Fibroblast of skin of back (primary cell): ENCODE data around the gene CCDC61.

ENCODE experiments used
- DNase-seq: peaks from one replicate; pipeline ENCODE4 v3.0.0-alpha.2; 2013

The CCDC61 gene

DNA sequence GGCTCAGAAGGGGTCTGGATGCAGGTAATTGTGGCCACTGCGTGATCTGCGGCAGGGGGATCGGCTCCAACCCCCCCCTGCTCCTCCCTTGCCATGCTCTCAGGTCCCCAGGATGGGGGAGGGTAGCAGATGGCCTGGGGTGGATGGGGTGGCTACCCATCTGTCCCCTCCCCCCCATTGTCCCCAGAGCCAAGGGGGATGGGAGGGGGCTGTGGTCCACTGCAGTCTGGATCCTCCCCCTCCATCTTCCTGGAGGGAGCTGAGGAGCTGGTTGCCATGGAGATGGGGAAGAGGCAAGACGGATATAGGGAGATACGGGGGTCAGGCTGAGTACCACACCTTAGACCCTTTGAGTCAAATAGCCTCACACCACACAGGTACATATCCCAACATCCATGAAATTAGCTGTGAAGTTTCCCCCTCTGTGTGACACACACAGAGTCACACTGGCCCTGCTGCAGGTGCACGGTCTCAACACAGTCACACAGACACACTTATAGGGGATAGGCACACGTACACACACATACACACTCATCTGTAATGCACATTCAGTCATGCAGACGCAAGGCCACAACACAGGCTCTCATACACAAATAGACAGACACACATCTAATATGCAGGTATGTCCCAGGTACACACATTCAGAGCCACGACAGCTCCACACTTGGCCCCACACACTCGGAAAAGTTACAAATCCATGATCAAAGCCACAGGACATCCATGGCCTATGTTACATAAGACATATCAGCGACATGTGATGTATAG lies 19.8 kb upstream of the CCDC61 start:
- DNase-seq = no peak

DNA sequence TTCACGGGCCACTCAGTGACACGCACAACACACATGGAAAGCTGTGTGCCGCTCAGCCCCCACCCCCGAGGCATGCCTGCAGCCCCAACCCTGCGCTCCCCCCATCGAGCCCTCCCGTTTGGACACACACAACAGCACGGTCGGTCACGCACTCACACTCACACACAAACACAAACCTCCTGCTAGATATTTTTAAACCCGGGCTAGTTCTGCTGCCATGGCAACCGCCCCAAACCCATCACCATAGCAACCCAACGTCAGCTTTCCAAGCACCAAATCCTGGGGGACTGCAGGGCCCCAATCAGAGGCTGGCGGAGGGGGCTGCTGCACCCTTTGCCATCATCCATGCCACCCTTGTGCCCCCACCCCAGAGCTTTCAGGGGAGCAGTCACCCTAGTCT lies 19.1 kb upstream of the CCDC61 start:
- no peak for DNase-seq

DNA sequence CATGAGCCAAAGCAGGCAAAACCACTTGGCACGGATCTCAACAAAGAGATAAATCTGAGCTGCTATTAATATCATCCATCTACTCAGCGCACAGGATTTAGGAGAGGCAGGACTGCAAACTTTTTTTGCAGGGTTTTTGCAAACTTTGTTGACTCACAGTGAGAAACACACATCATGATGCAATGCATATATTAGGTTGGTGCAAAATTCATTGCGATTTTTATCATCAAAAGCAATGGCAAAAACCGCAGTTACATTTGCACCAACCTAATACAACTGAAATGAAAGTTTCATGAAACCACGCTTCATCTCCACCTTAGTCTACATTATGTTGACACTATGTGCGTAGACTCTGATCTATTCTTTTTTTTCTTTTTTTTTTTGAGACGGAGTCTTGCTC lies 17.1 kb upstream of the CCDC61 start:
- no peak for DNase-seq

DNA sequence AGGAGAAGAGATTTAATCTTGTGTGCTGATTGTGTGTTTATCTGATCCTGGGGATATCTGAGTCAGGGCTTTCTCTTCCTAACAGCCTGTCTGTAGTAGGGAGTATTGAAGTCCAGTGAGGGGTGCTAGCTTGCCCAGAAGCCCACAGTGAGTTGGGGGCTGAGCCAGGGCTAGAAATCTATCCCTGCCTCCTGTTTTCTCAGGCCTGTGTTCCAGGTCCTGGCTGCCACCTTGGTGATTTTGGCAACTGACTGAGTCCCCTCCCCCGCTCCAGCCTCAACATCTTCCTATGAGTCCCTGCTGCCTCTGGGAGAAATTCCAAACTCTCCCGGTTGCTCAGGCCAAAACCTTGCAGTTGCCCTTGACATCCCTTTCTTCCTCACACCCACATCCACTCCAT lies 13.9 kb upstream of the CCDC61 start:
- DNase-seq = no peak

DNA sequence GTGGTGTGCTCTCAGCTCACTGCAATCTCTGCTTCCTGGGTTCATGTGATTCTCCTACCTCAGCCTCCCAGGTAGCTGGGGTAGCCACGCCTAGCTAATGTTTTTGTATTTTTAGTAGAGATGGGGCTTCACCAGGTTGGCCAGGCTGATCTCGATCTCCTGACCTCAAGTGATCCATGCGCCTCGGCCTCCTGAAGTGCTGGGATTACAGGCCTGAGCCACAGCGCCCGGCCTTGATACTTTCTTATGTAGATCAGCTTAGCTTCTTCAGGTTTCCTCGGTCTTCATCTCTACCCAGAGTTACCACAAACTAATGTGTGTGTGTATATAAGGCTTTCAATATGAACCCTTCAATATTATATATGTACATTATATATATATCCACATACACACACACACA lies 9.9 kb upstream of the CCDC61 start:
- DNase-seq = no peak

DNA sequence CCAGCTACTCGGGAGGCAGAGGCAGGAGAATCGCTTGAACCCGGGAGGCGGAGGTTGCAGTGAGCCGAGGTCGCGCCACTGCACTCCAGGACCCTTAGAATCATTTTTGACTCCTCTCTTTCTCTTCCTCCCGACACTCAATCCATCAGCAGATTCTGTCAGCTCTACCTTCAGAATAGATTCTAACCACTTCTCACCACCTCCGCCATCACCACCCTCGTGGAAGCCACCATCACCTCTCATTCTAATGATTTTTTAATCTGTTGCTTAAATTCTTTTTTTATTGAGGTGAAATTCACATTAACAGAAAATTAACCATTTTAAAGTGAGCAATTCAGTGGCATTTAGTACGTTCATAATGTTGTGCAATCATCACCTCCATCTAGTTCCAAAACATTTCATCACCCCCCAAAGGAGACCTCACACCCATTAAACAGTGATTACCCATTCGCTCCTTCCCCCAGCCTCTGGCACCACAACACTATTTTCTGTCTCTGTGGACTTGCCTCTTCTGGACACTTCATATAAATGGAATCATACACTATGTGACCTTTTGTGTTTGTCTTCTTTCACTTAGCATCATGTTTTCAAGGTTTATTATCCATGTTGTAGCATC lies 5.0 kb upstream of the CCDC61 start:
- DNase-seq = no peak

DNA sequence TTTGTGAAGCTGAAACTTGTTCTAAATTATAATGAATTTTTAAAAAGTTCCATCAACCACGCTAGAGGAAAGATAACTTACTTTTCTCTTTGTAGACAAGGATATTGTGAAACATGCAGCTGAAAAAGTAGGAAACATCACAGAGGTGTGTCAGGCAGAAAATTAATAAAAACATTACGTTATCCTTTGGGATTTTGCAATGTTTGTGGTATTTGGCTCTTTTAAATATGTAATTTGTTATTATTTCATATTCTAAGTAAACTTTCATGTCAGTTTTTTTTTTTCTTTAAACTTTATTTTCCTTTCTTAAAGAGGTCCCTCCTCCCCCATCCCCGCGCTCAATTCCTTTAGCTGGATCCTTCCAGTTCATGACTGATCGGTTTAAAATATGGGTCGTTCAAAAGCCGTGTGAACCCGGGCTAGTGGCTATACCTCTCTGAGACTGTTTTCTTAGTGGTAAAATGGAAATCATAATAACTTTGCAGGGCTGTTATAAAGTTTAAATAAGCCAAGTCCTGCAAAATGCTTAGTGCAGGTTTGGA lies 740 bp upstream of the CCDC61 start:
- no peak for DNase-seq

DNA sequence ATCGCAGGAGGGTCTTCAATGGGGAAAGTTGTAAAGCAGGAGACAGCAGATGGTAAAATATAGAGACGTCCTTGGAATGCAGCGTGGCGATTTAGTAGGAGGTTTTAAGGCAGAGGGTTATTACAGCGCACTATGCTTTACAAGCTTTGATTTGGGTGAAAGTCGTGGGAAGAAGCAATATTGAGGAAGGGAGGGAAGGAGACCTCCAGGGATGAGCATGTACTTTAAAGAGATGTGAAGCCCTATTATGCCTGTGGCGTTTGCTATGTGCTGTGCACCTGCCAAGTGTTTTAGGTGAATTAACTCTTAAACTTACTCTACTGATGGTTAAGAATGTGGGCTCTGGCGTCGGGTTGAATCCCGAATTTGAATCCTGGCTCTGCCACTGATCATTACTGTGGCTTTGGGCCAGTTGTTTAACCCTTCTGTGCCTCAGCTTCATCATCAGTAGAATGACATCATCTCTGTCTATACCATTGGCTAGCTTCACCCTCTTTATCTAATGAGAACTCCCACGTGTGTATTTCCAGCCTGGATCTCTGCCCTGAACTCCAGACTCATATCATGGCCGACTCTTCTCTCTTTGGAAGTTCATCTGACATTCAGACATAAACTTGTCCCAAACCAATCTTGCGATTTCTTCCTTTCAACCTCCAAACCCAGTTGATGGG lies 583 bp downstream of the CCDC61 start:
- DNase-seq = no peak

DNA sequence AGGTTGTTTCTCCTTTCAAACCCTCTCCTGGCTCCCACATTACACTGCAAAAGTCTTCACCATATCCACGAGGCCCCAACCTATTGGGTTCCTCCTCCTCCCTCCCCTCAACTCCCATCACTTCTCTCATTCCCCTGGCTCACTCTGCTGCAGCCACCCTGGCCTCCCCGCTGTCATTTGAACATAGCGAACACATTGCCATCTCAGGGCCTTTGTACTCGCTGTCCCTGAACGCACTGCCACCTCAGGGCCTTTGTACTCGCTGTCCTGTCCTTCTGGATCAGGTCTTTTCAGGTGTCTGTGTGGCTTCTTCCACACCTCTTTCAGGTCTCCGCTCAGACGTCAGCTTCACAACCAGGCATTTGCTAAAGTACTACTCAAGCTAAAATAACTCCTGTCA lies 1.7 kb downstream of the CCDC61 start:
- DNase-seq = no peak

DNA sequence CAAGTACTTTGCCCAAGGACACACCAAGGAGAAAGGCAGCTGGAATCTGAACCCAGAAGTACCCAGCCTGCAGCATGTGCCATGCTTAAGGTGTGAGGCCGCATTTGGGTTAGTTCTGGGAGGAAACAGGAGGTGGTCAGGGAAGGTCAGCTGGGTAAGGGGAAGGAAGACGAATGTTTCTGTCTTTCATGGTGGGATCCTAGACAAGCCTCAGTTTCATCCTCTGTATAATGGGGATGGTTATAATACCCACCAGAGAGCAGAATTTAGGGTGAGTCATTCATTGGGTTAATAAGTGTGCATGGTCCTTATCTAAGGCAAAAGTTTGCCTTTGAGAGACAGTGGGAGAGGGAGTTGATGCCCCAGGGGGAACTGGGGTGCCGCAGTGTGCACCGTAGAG lies 3.6 kb downstream of the CCDC61 start:
- no peak for DNase-seq

DNA sequence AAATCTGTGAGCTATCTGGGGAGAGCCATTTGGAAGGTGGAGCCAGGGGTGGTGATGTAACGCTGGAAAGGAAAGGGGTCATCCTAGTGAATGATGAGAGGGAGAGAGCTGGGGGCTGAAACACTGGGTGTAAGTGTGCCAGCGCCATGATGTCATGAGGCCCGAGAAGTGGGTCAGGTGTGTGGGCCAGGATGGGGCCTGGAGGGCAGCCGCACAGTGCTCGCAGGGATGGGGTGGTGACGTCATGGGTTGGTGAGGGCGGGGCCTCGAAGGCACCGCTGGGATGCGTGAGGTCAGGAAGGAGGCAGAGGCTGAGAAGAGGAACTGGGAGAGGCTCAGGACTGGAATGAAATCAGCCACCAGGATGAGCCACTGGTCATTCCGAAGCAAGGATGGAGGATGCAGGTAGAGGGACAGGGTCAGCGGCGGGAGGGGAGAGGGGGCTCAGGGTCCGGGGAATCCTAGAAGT lies 4.4 kb downstream of the CCDC61 start:
- peak; percentile 24 for DNase-seq

DNA sequence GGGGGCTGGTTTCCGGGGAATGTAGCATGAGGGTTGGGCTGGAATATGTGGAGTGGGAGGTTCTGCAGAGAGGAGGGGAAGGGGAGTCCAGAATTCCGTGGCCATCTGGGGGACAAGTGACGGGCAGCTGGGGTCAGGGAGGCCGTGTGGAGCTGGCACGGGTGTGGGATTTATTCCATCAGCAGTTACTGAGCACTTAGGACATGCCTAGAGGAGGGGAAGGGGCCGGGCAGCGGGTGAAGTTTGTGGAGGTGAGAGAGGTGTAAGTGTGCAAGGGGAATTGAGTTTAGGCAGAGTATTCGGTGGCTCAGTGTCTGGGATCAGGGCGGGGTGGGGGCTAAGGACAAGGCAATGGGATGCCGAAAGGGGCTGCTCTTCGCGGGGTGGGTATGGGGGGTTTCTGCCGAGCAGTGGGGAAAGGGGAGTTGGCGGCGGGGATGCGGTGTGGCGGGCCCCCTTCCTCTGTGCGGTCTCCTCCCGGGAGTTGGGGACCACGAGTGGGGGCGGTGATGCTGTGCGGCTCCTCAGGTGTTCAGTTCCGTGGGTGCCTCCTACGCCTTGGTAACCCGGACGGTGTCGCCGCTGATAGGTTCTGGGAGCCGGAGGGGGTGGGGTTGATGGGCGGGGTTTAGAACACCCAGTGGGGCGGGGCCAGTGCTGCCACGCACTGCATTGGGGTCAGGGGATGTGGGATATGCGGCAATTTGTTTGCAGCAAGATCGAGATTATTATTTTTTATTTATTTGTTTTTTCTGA lies 5.4 kb downstream of the CCDC61 start:
- no peak for DNase-seq

DNA sequence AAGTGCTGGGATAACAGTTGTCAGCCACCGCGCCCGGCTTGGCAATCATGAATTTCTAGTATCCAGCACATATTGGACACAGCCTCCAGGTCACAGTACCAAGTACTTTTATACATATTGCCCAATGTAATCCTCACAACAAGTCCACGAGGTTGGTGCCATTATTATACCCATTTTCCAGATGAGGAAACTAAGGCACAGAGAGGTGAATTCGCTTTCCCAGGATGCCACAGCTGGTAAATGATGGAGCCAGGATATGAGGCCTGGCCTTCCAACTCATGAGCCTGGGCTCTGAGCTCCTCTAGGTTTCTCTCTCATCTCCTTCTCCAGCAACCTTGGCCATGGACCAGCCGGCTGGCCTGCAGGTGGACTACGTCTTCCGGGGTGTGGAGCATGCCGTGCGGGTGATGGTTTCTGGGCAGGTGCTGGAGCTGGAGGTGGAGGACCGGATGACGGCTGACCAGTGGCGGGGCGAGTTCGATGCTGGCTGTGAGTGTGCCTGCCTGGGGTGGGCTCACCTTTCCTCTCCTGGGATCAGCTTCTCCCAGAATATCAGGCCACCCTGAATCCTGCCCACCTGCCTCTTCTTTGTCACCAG lies 7.5 kb downstream of the CCDC61 start:
- no peak for DNase-seq

DNA sequence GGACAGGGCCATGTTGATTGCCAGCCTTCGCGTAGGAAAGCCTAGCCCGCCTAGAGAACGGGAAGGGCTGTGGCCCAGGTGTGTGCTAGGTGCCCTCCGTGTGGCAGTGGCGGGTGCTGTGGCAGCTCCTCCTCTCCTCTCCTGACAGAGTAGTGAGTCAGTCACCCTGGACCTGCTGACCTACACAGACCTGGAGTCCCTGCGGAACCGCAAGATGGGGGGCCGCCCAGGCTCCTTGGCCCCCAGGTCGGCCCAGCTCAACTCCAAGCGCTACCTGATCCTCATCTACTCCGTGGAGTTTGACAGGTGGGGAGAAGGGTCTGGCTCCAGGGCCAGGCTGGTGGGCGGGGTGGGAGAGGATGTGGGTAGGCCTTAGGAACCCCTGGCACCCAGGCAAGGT lies 11.1 kb downstream of the CCDC61 start:
- no peak for DNase-seq

DNA sequence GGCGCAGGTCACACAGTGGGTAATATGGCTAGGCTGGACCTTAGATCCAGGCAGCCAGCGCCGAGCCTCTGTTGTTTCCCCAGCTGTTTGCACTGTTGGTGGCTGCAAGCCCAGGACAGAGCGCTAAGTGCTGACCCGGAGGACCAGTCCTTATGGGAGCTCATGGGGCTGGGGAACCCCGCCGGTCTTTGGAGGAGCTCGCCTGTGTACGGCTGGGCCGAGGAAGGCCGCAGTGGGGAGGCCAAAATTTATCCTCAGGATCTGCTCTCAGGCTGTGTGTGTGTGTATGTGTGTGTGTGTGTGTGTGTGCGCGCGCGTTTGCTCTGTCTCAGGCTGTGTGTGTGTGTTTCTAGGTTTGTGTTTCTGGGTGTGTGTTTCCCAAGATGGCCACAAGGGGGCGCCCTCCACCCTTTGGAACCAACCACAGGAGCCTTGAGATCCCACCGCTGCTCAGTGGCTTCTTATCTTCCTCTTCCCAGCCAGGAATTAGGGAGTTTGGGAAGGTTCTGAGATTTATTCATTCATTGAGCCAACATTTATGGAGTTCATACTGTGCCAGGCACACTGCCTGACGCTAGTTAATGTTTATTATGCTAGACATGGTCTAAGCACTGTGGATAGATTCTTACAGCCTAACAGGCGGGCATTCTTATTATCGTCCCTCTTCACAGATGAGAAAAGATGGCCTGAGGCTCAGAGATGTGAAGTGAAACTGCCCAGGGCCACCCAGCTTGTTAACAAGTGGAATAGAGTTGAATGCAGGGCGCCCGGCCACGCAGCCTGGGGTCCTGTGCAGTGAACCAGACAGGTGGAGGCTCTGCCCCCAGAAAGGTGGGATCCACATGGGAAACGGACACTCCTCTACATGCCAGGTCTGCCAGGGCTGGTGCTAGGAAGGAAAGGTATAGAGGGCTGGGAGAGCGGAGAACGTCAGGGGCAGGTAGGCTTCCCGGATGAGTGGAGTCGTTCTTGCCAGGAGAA lies 14.6 kb downstream of the CCDC61 start:
- peak; percentile 63 for DNase-seq

DNA sequence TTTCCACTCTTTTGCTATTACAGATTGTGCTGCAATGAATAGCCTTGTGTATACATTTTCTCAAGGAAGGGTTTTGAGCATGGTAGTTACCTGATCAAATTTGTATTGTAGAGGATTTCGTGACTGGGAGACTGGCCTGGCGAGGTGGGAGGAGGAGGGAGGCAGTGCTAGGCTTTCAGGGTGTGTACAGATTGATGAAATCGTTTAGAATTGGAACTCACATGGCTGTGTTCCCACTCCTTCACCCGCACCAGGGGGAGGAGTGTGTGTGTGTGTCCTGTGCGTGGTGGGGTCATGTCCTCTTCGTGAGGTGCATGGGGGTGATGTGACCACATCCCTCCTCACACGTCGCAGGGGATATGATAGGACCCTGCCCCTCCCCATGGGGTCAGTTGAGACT lies 19.3 kb downstream of the CCDC61 start:
- no peak for DNase-seq

DNA sequence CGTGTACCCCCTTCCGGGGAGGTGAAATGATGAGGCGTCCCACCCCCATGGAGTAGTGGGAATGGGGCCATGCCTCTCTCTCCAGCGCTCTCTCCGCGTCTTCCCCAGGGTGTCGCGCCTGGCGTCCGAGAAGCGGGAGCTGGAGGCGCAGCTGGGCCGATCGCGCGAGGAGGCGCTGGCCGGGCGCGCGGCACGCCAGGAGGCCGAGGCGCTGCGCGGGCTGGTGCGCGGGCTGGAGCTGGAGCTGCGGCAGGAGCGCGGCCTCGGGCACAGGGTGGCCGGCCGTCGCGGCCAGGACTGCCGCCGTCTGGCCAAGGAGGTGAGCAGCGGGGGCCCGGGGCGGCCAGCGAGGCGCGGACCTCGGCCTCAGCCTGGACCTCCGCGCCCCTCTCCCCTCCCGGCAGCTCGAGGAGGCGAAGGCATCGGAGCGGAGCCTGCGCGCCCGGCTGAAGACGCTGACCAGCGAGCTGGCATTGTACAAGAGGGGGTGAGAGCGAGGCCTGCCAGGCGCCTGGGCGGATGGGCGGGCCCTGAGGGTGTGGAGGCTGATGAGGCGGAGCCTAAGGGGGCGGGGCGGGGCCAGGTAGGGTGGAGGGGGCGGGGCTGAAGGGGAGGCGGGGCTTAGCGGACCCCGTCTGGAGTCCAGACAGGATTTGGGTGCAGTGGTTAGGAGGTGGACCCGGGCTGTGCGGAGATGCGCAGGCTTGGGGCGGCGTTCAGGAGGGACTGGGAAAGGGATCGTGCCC lies 19.8 kb downstream of the CCDC61 start:
- DNase-seq = peak; percentile 22

DNA sequence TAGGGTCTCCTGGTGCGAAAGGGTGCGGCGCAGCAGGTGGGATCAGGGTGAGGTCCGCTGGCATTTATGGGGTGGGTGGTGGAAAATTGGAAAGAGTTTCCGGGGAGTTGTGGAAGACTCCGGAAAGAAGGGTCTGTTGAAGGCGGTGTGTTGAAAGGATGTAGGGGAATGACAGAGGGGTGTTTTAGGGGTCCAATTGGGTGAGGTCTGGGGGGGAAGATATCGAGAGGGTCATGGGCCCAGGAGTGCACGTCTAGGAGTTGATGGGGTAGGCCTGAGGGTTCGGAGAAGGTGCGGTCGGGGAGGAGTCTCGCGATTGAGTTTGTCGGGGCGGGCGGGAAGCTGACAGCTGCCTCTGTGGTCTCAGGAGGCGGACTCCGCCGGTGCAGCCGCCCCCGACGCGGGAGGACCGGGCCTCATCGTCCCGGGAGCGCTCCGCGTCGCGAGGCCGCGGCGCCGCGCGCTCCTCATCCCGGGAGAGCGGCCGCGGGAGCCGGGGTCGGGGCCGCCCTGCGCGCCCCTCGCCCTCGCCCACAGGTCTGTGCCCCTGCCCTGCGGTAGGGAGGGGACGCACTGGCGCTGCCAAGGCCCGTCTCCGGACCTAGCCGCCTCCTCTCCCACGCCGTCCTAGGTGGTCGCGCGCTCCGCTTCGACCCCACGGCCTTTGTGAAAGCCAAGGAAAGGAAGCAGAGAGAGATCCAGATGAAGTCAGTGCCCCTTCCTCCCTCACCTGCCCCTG lies 20.6 kb downstream of the CCDC61 start:
- DNase-seq = no peak

DNA sequence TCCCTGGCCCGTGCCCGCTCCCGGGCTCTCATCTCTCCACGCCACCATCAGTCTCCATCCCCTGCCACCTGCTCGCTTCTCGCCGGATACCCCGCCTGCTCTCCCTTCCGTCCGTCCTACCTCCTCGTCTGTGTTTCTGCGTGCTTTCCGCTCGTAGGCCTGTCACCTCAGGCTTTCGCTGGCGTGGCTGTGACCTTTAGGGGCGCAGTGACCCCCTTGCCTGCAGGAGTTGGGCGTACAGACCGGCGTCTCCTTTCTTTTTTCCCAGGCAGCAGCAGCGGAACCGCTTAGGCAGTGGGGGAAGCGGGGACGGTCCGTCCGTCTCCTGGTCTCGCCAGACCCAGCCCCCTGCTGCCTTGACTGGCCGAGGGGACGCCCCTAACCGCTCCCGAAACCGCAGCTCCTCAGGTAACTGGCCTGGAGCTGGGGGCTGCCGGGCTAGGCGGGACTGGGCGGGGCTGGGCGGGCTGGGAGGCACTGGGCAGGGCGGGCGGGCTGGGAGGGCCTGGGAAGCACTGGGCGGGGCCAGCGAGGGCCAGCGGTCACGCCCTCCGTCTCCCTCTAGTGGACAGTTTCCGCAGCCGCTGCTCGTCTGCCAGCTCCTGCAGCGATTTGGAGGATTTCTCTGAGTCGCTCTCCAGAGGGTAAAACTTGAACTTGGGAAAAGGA lies 21.3 kb downstream of the CCDC61 start:
- peak; percentile 71 for DNase-seq
